ENCODE data around the gene RASSF4.

Gene RASSF4

GRCh38 chr10:44976352-44977198 is 17.0 kb downstream of the RASSF4 start:
- no peak for DNase-seq

- DNase-seq = no peak
These were observed 17.9 kb downstream of the RASSF4 start for GRCh38 chr10:44977287-44978212.

GRCh38 chr10:44978213-44978569 is 18.6 kb downstream of the RASSF4 start:
- no peak for DNase-seq

- DNase-seq = peak; percentile 91
These were observed 19.1 kb downstream of the RASSF4 start, which contains the start of gene DEPP1 for GRCh38 chr10:44978570-44979280. TSS of gene DEPP1 (minus strand) at chr10:44978809. CDS start at chr10:44978030, 779 bp downstream.

GRCh38 chr10:44979281-44980191 is 19.9 kb downstream of the RASSF4 start:
- no peak for DNase-seq

GRCh38 chr10:44980309-44981171 is 20.9 kb downstream of the RASSF4 start:
- DNase-seq = no peak

- DNase-seq = no peak
These were observed 21.8 kb downstream of the RASSF4 start for GRCh38 chr10:44981172-44982113.

- no peak for DNase-seq
These were observed 22.5 kb downstream of the RASSF4 start for GRCh38 chr10:44982114-44982460.

- no peak for DNase-seq
These were observed 22.9 kb downstream of the RASSF4 start for GRCh38 chr10:44982496-44982895.

GRCh38 chr10:44983066-44983894 is 23.7 kb downstream of the RASSF4 start:
- no peak for DNase-seq

- DNase-seq = no peak
These were observed 24.3 kb downstream of the RASSF4 start for GRCh38 chr10:44983895-44984278.

- no peak for DNase-seq
These were observed 25.1 kb downstream of the RASSF4 start for GRCh38 chr10:44984671-44985101.

GRCh38 chr10:44985175-44985681 is 25.6 kb downstream of the RASSF4 start:
- DNase-seq = no peak

GRCh38 chr10:44986179-44986578 is 26.6 kb downstream of the RASSF4 start:
- DNase-seq = no peak

GRCh38 chr10:44986670-44987069 is 27.1 kb downstream of the RASSF4 start:
- no peak for DNase-seq

- DNase-seq = no peak
These were observed 29.5 kb downstream of the RASSF4 start for GRCh38 chr10:44988957-44989585.

GRCh38 chr10:44989597-44990301 is 30.1 kb downstream of the RASSF4 start:
- DNase-seq = no peak

GRCh38 chr10:44990302-44990655 is 30.7 kb downstream of the RASSF4 start:
- DNase-seq = no peak

Data from NCI-H345 (cell line).